ENCODE measurements around the gene SV2A.

DNA sequence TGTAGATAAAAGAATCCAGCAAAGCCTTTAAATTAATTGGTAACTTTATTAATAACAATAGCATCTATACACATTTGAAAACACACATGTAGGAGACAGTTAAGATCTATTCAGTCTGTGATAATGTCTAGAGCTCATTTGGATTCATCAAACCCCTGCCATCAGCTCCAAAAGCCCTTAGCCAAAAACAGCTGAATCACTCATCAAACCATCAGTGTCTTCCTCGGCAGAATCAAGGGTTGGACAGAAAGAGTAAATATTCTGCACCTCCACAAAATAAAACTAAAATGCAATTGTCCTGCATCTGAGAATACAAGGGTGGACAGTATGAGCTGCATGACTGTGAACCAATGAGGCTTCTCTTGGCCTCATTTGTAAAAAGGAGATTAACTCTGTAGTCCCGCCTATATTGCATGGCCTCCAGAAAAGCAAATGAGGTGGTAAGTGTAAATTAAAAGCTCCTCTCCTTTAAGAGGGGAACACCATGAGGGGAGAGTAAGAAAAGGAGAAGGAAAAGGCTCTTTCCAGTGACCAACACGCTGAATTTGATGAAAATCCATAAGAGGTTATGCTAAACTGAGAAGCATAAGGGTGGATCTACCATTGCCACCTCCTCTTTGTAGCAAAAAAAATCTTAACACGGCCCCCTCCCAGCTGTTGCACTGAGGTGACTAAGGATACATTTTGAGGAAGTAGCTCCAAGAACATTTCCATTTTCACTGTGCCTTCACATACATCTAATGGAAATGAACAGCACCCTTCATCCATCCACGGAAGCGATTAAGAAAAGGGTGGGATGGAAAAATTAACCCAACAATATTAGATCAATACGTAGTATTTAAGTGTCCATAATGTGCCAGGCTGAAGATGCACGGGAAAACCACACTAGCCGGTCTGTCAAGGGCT is 33.0 kb downstream of the SV2A start:
- TF ChIP-seq, protein P1, sequence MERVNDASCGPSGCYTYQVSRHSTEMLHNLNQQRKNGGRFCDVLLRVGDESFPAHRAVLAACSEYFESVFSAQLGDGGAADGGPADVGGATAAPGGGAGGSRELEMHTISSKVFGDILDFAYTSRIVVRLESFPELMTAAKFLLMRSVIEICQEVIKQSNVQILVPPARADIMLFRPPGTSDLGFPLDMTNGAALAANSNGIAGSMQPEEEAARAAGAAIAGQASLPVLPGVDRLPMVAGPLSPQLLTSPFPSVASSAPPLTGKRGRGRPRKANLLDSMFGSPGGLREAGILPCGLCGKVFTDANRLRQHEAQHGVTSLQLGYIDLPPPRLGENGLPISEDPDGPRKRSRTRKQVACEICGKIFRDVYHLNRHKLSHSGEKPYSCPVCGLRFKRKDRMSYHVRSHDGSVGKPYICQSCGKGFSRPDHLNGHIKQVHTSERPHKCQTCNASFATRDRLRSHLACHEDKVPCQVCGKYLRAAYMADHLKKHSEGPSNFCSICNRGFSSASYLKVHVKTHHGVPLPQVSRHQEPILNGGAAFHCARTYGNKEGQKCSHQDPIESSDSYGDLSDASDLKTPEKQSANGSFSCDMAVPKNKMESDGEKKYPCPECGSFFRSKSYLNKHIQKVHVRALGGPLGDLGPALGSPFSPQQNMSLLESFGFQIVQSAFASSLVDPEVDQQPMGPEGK (CRISPR knock-in tag; IDR thresholded peaks at IDR 0.05; ENCODE audit: borderline replicate concordance) = no peak
- TF ChIP-seq TOX (CRISPR knock-in tag; IDR thresholded peaks at IDR 0.05; ENCODE audit: borderline replicate concordance) (no peak), PPARA (CRISPR knock-in tag; IDR thresholded peaks at IDR 0.05; ENCODE audit: borderline replicate concordance) (no peak), RARB (CRISPR knock-in tag; IDR thresholded peaks at IDR 0.05) (no peak), ISL1 (CRISPR knock-in tag; IDR thresholded peaks at IDR 0.05) (no peak), BACH2 (CRISPR knock-in tag; IDR thresholded peaks at IDR 0.05; ENCODE audit: borderline replicate concordance) (no peak), GLIS3 (CRISPR knock-in tag; IDR thresholded peaks at IDR 0.05) (no peak)
- TF ChIP-seq, protein P2, sequence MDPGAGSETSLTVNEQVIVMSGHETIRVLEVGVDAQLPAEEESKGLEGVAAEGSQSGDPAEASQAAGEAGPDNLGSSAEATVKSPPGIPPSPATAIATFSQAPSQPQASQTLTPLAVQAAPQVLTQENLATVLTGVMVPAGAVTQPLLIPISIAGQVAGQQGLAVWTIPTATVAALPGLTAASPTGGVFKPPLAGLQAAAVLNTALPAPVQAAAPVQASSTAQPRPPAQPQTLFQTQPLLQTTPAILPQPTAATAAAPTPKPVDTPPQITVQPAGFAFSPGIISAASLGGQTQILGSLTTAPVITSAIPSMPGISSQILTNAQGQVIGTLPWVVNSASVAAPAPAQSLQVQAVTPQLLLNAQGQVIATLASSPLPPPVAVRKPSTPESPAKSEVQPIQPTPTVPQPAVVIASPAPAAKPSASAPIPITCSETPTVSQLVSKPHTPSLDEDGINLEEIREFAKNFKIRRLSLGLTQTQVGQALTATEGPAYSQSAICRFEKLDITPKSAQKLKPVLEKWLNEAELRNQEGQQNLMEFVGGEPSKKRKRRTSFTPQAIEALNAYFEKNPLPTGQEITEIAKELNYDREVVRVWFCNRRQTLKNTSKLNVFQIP (CRISPR knock-in tag; IDR thresholded peaks at IDR 0.05; ENCODE audit: borderline replicate concordance, low read depth) = no peak
